ENCODE data around the gene RAB41.
"Not testable (repeated sequence)": the region's sequence is repeated elsewhere in the genome, so short reads cannot be mapped to it uniquely, and the experiment has no call there.

The RAB41 gene

GRCh38 chrX:70281951-70282350 is at the start of gene RAB41:
RAB41 (plus strand) TSS chrX:70282172; CDS start chrX:70282218, 46 bp downstream.
- no peak for DNase-seq

GRCh38 chrX:70234355-70234754 is 47.6 kb upstream of the RAB41 start, which contains the start of gene AWAT1:
AWAT1 (plus strand) TSS chrX:70234655; CDS start chrX:70234696, 41 bp downstream.
- no peak for DNase-seq

DNA sequence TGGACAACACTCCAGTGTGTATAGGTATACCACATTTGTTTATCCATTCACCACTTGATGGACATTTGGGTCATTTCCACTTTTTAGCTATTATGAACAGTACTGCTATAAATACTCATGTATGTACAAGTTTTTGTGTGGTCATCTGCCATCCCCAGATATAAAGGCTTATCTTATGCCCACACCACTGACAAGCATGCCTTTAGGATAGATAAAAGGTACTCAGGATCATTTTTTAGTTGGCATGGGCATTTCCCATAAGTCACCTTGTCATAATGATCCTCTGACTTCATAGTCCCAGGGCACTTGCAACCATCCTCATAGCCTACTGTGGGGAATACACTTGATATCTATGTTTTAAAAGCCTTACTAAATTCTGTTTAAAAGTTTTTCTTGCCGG is 41.2 kb upstream of the RAB41 start:
- DNase-seq, result no peak

DNA sequence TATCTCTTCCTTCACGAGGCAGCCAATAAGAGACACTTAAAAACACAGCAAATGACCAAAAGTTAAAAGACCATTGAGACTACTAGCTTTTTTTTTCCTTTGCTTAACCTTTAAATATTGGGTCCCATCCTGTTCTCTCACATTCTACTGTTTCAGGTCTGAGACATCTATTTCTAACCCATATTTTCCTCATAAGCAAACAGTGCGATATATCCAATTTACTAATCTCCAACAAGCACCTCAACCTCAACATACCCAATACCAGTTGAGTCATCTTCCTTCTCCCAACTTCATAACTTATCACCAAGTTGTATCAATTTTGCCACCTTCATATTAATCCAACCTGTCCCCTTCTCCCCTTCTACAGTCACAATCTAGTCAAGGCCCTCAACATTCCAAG is 40.5 kb upstream of the RAB41 start:
- DNase-seq, result no peak

DNA sequence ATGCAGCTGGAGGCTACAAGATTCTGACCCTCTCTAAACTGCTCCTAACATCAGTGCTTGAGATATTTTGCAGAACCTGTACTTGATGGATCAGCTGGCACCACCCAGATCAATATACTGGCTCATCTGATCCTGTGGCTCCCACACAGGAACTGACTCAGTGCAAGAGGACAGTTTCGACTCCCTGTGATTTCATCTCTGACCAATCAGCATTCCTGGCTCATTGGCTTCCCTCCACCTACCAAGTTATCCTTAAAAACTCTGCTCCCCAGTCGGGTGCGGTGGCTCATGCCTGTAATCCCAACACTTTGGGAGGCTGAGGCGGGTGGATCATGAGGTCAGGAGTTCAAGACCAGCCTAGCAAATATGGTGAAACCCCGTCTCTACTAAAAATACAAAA is 38.4 kb upstream of the RAB41 start:
- DNase-seq, result not testable (repeated sequence)

GRCh38 chrX:70244881-70245280 is 37.1 kb upstream of the RAB41 start:
- no peak for DNase-seq

DNA sequence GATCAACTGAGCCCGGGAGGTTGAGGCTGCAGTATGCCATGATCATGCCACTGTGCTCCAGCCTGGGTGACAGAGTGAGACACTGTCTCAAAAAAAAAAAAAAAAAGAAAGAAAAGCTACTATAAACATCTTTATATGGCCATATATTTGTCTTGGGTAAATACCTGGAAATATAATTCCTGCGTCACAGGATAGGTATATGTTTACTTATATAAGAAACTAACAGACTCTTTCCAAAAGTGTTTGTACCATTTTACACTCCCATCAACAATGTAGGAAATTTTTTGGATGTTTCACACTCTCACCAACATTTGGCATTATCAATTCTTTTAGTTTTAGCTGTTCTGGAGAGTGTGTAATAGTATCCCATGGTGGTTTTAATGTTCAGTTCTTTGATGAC is 34.7 kb upstream of the RAB41 start:
- no peak for DNase-seq

- no peak for DNase-seq
Measured at GRCh38 chrX:70252491-70252890, 29.5 kb upstream of the RAB41 start.

DNA sequence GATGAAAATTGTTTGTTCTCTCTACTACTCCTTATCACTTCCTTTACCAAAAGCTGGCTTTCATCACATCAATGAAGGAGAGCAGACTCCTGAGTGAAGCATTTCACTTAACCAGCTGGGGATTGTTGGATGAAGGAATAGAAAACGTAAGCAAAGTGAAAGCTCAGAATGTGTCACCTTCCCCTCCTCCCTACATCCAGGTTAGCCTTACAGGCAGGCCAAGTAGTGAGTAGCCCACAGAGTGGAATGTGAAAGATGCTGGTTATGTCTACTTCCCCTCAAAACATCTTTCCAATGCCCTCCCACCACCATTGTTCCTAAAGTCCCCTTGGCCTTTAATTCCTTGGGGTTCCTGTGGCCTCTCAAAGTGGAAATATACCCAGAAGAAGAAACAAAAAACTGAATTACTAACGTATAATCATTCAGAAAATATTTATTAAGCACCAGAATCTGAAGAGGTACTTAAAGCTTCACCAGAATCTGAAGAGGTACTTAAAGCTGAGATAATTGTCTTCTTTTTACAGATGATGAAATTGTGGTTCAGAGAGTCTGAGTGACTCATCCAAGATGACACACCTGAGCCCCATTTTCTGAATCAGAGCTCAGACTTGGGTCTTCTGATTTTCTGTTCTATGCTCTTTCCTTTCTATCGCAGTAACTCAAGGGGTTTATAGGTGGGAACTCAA is 28.5 kb upstream of the RAB41 start:
- DNase-seq, result no peak

DNA sequence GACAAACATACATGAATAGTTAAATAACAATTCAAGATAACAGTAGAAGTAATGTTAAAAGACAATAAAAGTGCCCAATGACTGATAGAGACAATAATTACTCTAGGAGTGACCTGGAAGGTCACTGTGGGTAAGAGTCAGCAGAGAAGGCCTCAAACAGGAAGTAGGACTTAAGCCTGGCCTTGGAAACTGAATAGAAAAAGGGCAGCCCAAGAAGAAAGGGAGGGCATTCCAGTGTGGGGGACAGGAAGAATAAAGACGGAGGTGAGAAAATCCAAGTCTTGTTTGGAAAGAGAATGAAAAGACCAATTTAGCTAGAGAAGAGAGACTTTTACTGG is 27.9 kb upstream of the RAB41 start:
- DNase-seq, result no peak

GRCh38 chrX:70254909-70255308 is 27.1 kb upstream of the RAB41 start:
- DNase-seq, result no peak

- no peak for DNase-seq
Measured at GRCh38 chrX:70255452-70255851, 26.5 kb upstream of the RAB41 start.

DNA sequence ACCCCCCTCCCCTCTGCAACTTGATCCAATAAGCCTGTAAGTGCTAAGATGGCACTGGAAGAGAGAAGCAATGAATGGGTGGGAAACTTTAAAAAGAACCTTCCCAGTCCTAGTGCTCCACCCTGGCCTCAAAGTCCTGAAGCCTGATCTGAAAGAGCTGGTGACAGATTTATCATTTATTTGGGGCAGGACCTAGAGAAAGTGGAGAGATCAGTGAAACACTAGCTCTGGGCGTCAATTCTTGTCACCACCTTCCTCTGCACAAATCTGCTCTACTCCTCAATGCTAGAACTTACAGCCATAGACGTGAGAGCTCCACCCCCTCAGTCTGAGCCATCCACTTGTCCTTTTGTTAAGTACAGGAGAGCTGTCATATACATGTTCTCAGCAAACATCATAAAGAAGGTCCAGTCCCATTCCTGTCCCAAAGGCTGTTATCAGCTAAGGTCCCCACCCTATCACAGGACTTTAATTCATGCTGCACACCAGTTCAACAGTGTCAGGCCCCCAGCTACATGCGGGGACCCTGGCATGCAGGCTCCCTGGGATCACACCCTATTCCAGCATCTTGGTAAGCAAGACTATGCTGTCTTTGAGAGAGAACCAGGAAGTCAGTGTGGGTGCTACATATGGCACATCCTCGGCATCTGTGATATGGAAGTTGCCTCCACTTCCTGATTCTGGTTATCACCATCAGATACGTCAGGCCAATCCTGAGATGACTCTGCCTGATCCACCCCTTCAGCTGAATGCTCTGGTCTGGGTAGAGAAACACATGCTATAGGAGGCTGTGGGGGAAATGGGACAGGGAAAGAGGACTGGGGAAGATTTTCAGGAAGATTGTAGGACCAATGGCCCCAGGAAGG is 24.3 kb upstream of the RAB41 start:
- DNase-seq, result no peak

DNA sequence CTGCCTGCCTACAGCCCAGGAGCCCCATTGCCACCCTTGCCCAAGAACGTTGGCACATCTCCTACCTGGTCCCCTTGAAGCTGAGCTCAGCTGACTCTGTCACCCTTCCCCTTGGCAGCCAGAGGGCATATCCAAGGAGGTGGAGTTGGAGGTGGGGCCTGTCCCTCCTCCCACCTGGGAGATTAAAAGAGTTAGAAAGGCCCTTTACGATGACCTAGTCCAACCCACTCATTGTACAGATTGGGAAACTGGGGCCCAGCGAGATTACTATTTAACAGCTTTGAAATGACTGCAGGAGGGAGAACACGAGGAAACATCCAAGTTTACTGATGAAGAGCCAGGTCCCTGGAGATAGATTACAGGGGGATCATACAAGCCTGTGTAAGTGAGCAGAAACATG is 21.9 kb upstream of the RAB41 start, which contains the start of gene P2RY4:
TSS of gene P2RY4 (minus strand) at position 101 of the 400 bp plus-strand sequence. CDS start 580 bp downstream, outside the sequence.
- DNase-seq, result no peak

DNA sequence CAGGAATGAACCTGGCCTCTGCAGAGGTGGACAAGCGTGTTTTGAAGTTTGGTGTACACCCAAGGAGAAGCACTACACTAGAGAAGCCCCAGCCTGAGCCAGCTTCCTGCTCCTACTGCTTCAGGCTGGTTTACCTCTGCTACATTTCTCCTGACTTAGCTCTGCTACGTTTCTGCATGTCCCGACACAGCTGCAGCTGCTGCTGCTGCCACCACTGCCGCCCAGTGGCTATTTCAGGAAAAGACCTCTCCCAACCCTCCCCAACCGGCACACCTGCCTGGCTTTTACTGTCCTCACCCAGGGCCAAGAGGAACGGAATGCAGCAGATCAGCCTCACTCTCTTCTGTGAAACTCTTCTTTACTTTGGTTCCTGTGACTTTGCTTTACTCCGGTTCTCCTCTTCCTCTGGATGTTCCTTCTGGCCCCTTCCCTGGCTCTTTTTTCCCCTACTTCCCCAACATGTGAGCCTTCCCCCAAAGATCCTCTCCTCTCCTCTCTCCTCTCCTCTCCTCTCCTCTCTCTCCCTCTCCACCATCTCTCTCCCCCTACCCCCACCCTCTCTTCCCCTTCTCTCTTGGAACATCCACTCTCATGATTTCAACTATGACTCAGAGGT is 18.9 kb upstream of the RAB41 start:
- DNase-seq, result peak in 1 of 2 donors; percentile 8

GRCh38 chrX:70264784-70265183 is 17.2 kb upstream of the RAB41 start:
- no peak for DNase-seq

DNA sequence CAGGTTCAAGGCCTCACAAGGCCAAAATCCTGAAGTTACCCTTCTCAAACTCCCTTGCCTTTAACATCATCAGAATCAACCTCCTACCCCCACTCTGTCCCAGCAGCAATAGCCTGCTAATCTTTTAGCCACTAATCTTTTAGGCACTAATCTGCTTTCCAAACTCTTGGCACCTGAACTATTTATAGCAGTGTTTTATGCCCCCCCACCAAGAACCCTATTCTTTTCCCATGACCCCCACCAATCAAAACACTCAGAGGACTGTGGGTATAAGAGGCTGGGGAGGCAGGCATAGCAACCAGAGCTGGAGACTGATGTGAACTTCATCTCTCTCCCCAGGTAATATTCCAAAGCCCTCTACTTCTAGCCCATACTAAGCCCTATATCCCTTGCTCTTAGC is 13.9 kb upstream of the RAB41 start, which contains the start of gene ARR3:
TSS of gene ARR3 (plus strand) at position 301 of the 400 bp plus-strand sequence. CDS start 1,052 bp downstream, outside the sequence.
- DNase-seq, result no peak

DNA sequence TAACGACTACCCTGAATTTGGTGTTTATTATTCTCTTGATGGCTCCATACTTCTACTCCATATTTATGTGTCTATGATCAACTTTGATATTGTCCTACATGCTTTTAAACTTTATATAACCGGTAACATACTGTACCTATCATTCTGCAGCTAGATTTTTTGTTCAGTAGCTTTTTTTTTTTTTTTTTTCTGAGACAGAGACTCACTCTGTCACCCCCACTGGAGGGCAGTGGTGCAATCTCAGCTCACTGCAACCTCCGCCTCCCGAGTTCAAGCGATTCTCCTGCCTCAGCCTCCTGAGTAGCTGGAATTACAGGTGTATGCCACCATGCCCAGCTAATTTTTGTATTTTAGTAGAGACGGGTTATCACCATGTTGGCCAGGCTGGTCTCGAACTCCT is 7.9 kb upstream of the RAB41 start:
- not testable (repeated sequence) for DNase-seq

- no peak for DNase-seq
Measured at GRCh38 chrX:70279081-70279480, 2.9 kb upstream of the RAB41 start.

DNA sequence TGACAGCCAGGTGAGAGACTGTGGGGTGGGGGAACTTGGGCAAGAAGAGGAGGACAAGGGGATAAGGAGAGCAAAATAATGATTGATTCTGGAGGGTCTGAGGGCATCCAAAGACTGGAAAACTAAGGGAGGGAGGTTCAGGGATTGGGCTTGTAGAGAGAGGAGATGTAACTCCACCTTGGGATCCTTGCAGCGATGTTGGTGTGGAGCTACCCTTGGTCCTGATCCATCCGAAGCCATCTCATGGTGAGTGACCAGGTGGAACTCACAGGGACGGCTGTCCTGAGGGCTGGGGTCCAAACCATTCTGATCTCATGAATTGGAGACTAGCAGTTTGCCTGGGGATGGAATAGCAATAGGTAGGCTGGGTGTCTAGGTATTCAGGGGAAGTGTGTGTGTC is 1.4 kb upstream of the RAB41 start:
- no peak for DNase-seq

DNA sequence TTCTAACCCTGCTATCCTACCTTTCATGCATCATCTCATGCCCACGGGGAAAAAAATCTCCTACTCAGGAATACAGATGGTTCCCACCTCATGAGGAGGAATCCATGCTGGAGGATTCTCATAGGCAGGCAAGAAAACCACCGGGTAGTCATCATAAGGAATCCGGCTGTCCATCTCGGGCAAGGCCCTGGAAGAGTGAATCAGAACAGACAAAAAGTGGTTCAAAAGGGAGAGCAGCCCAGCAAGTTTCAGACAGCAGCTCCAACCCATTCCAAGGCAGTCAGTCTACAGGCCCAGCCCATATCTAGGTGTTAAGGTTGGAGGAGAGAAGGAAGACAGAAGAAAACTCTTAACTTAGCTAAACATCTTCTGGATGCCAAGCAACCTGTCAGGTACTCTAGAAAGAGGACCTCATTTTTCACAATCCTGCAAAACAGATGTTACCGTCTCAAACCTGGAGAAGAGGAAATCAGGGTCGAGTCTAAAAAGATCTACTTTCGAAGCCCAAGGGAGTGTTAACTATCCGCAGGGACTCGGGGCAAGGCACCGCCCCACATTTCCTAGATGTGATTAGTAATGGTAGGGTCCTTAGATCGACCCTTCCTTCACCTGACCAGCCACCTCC is 7.3 kb downstream of the RAB41 start:
- no peak for DNase-seq

GRCh38 chrX:70289793-70290770 is 8.1 kb downstream of the RAB41 start, which contains the start of the genes KIF4A and PDZD11:
KIF4A (plus strand) TSS chrX:70290104; CDS start chrX:70290459, 355 bp downstream.
PDZD11 (minus strand) TSS chrX:70289927; CDS start chrX:70289341, 586 bp downstream.
- DNase-seq, result peak; percentile 79 to 85
